GM21381 (cell line): ENCODE data around the gene SLC66A3.

Source experiments
- ATAC-seq: cut with Tn5 transposase; IDR thresholded peaks from one replicate; pipeline ENCODE4 v1.9.1; 2021; ENCODE audit warnings: mild to moderate bottlenecking, moderate library complexity; ENCODE audit not compliant: unreplicated experiment

SLC66A3 gene

GRCh38 chr2:11208083-11208482 lies 52.8 kb downstream of the SLC66A3 start:
- ATAC-seq, result no peak

GRCh38 chr2:11212645-11213044 lies 57.4 kb downstream of the SLC66A3 start:
- ATAC-seq, result no peak

- ATAC-seq, result no peak
These were observed 57.9 kb downstream of the SLC66A3 start for GRCh38 chr2:11213090-11213638.

- no peak for ATAC-seq
These were observed 58.7 kb downstream of the SLC66A3 start for GRCh38 chr2:11213975-11214374.

GRCh38 chr2:11214770-11215169 lies 59.5 kb downstream of the SLC66A3 start:
- no peak for ATAC-seq

- ATAC-seq, result no peak
These were observed 60.1 kb downstream of the SLC66A3 start for GRCh38 chr2:11215407-11215806.

GRCh38 chr2:11220445-11220844 lies 65.2 kb downstream of the SLC66A3 start:
- ATAC-seq, result no peak

GRCh38 chr2:11222845-11223244 lies 67.6 kb downstream of the SLC66A3 start:
- no peak for ATAC-seq

- ATAC-seq, result no peak
These were observed 69.6 kb downstream of the SLC66A3 start for GRCh38 chr2:11224887-11225286.

- ATAC-seq, result no peak
These were observed 72.3 kb downstream of the SLC66A3 start for GRCh38 chr2:11227595-11227994.
